GM13976 (cell line): ENCODE results near the gene UNC13B.

Experiments used
- DNase-seq: peaks from one replicate; pipeline ENCODE4 v3.0.0; 2012; ENCODE audit warnings: low spot score
- CTCF ChIP-seq: IDR thresholded peaks from 2 replicates; pipeline ENCODE4 v1.5.1; 2012; ENCODE audit warnings: borderline replicate concordance, mild to moderate bottlenecking; ENCODE audit not compliant: insufficient read depth; ENCODE audit errors: extremely low read depth, missing control alignments, control extremely low read depth
- in situ Hi-C: fragments of 300-500 bp; cut with MboI; formaldehyde crosslinking; loops from one replicate; pipeline ENCODE4 v1.12.0; 2022; ENCODE audit warnings: low sequenced_read_pairs, mixed read lengths, inconsistent platforms; ENCODE audit not compliant: unreplicated experiment

The UNC13B gene

GRCh38 chr9:35288778-35289177, 127.0 kb downstream of the UNC13B start:
- in situ Hi-C loops: no loop called here
- no peak for TF ChIP-seq CTCF

DNA sequence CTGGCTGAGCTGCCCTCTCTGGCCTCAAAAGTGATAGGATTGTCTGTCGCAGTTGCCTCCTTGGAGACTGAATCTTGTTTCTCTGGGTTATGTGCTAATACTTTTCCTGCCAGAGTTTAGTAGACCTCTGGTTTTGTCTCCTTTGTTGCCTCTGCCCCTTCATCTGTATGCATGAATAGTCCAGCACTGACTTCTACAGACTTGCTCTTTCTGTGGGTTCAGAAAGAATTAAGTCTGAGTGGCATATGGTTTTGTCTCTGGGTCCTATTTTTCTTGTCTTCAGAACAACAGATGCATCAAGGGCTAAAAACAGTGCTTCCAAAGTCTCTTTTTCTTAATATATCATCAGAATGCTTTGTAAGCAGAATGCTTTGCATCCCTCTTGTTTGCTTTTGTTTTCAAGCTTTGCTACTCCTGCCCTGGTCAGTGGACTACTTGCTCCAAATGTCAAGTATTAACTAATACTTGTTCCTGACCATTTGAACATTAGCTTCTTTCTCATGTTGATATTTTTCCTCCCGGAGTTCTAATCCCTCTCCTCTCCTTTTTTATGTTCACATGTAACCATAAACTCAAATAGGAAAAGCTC, 131.7 kb downstream of the UNC13B start:
- no peak for TF ChIP-seq CTCF
- no peak for DNase-seq
- in situ Hi-C loops: no loop called here

More at GRCh38 chr9:35288778-35289177, 127.0 kb downstream of the UNC13B start:
- no peak for DNase-seq

DNA sequence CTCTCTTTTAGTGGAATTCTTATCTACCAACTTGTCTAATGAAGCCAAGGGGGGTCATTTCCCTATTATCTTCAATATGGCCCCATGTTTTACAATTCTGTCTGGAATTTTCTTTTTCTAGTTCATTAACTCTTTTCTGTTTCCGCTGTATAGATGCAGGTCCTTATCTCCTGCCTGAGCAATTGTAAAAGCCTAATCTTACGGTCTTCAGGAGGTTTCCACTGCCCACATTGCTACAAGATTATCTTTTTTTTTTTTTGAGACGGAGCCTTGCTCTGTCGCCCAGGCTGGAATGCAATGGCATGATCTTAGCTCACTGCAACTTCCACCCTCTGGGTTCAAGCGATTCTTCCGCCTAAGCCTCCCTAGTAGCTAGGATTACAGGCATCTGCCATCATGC, 132.3 kb downstream of the UNC13B start:
- TF ChIP-seq CTCF: no peak
- in situ Hi-C loops: no loop called here
- DNase-seq: no peak

DNA sequence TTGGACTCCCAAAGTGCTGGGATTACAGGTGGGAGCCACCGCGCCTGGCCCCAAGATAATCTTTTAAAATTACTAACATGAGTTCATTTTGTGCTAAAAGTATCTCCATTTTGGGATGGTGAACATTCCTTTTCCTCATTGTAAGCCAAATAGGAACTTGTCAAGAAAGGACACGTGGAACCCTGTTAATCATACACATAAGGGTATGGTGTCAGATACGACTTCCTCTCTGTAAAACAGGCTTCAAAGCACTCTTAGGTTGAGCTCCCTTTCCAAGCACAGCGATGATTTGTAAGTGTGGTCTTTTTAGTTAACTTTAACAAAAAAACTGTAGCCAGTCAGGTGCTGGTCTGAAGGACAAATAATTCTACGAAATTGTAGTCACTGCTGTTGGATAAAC, 132.7 kb downstream of the UNC13B start:
- no peak for DNase-seq
- no peak for TF ChIP-seq CTCF
- in situ Hi-C loops: no loop called here

- no peak for DNase-seq
- in situ Hi-C loops: no loop called here
- no peak for TF ChIP-seq CTCF
Measured at GRCh38 chr9:35295369-35296036, 133.7 kb downstream of the UNC13B start.

- TF ChIP-seq CTCF: no peak
- DNase-seq: no peak
- in situ Hi-C loops: no loop called here
Measured at GRCh38 chr9:35303567-35303966, 141.8 kb downstream of the UNC13B start.
